Measurements from ENCODE around the gene STAM. TPM values are rescaled to one million over a fixed set of nuclear protein-coding genes. Genes with fewer than 3 reads are reported as not detected.

STAM gene
- total RNA-seq, 1 experiment from 2014 or later, result 29.3 TPM

DNA sequence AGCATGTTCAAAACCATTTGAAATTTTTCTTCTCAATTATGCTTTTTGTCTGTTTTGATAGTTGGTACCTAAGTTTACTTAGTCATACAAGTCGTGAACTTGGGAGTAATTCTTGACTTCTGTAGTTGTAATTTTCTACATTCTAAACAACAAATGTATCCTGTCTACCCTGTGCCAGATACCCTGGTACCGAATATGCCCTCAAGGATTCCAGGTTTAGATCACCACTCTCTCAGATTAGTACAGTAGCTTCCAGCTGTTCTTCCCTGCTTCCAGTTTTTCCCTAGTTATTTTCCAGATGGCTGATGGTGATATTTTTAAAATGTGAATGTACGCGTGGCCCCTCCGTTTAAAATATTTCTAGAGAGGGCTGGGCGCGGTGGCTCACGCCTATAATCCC, 6.5 kb downstream of the STAM start:
- H3K23ac ChIP-seq (ENCODE audit: insufficient read length, low read depth, low read length), result no peak overlapping the region
- Mint-ChIP-seq H3K9me3 (peaks cover 15 to 31% of the 10 kb centered on the region in 2 experiments), H3K27me3 (ENCODE audit: low read depth) (no peaks in the 10 kb centered on the region), H3K27ac (peak overlapping the region; percentile 67 to 99 (median 74); a peak in 5 of 7 replicates), H3K4me1 (peaks cover 24 to 41% of the 10 kb centered on the region in 2 experiments), H3K36me3 (ENCODE audit: insufficient read depth in 1 of 3, low read depth in 3 of 3) (peaks cover 33 to 45% (median 34%) of the 10 kb centered on the region in 3 experiments), H3K4me3 (peak overlapping the region in 1 of 2 experiments; percentile 44; a peak in 2 of 5 replicates)
- no peak overlapping the region; the same call in 1 of the 2 replicates for H3K14ac ChIP-seq (ENCODE audit: insufficient read depth, low read length)
- H3K4me1 ChIP-seq (ENCODE audit: insufficient read depth, low read length), result peaks cover 3% of the 10 kb centered on the region; the same call in 1 of the 2 replicates
- no CpG with 5 or more reads among the region's 8 CpGs for WGBS (ENCODE audit: extremely low coverage, insufficient read length, low lambda C conversion rate)
- no peak overlapping the region for H2BK120ac ChIP-seq (ENCODE audit: low read depth, low read length, poor library complexity, severe bottlenecking)
- H4K20me1 ChIP-seq (ENCODE audit: control insufficient read depth, insufficient read depth, insufficient read length), result no peaks in the 10 kb centered on the region
- no peak overlapping the region for H4K5ac ChIP-seq (ENCODE audit: insufficient read length, low read depth, low read length)
- no peak overlapping the region for H3T11ph ChIP-seq (ENCODE audit: low read length)
- no peak overlapping the region for H2BK20ac ChIP-seq (ENCODE audit: low read depth, low read length, poor library complexity, severe bottlenecking)
- no peak for DNase-seq
- H3K4me2 ChIP-seq (ENCODE audit: insufficient read depth, insufficient read length, low read length), result peak overlapping the region; percentile 19
- TF ChIP-seq, protein P1, sequence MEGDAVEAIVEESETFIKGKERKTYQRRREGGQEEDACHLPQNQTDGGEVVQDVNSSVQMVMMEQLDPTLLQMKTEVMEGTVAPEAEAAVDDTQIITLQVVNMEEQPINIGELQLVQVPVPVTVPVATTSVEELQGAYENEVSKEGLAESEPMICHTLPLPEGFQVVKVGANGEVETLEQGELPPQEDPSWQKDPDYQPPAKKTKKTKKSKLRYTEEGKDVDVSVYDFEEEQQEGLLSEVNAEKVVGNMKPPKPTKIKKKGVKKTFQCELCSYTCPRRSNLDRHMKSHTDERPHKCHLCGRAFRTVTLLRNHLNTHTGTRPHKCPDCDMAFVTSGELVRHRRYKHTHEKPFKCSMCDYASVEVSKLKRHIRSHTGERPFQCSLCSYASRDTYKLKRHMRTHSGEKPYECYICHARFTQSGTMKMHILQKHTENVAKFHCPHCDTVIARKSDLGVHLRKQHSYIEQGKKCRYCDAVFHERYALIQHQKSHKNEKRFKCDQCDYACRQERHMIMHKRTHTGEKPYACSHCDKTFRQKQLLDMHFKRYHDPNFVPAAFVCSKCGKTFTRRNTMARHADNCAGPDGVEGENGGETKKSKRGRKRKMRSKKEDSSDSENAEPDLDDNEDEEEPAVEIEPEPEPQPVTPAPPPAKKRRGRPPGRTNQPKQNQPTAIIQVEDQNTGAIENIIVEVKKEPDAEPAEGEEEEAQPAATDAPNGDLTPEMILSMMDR (conservative IDR thresholded peaks at IDR 0.05), result no peak
- H4K8ac ChIP-seq (replicated peaks; ENCODE audit: insufficient read length, low read depth, low read length), result no peak overlapping the region
- no peaks in the 10 kb centered on the region for H3K23me2 ChIP-seq (ENCODE audit: insufficient read length, low read depth, low read length, poor library complexity, severe bottlenecking)
- H2BK5ac ChIP-seq (ENCODE audit: insufficient read length, low read length), result no peak overlapping the region
- H3K9me3 ChIP-seq (ENCODE audit: control insufficient read depth, low read depth, low read length), result peaks cover 13% of the 10 kb centered on the region
- peak overlapping the region; percentile 33 for H3K18ac ChIP-seq (ENCODE audit: insufficient read length, low read depth, low read length)
- H3K79me2 ChIP-seq (ENCODE audit: insufficient read depth, low read length), result peaks cover 39% of the 10 kb centered on the region
- no peak overlapping the region for H2BK15ac ChIP-seq (ENCODE audit: low read depth, low read length)
- no peak overlapping the region for H2BK12ac ChIP-seq (ENCODE audit: insufficient read length, low read depth, low read length)
- peaks cover 13% of the 10 kb centered on the region for H3K79me1 ChIP-seq (ENCODE audit: insufficient read depth, low read depth, low read length, poor library complexity, severe bottlenecking)
- no peak overlapping the region for H2AK5ac ChIP-seq (ENCODE audit: insufficient read length, low read length)
- H3K27me3 ChIP-seq (ENCODE audit: insufficient read depth, low read length), result no peaks in the 10 kb centered on the region
- no peak overlapping the region for H4K91ac ChIP-seq (ENCODE audit: insufficient read length, low read depth, low read length)
- H3K27ac ChIP-seq (ENCODE audit: insufficient read length, low read depth, low read length), result peak overlapping the region; percentile 51
- H3K4ac ChIP-seq (ENCODE audit: low read depth, low read length), result no peak overlapping the region
- no peak overlapping the region for H3K9ac ChIP-seq (ENCODE audit: extremely low read depth, insufficient read length, low read length)
- no peak overlapping the region for H3K56ac ChIP-seq (ENCODE audit: insufficient read length, low read depth, low read length)
- H2AFZ ChIP-seq (ENCODE audit: low read length), result no peak overlapping the region

All from H9 (cell line).